Hepatocyte (in vitro differentiated cells): ENCODE data around the gene SCAPER. TPM values are rescaled to one million over a fixed set of nuclear protein-coding genes. Genes with fewer than 3 reads are reported as not detected.
"Not testable (repeated sequence)": the region's sequence is repeated elsewhere in the genome, so short reads cannot be mapped to it uniquely, and the experiment has no call there.

Experiments
- DNase-seq: peaks from one replicate; pipeline ENCODE4 v3.0.0-alpha.2; 2016; ENCODE audit warnings: low spot score
- H2AFZ ChIP-seq: fragments of 200-600 bp; sonication (generic); 2 replicates; pipeline ENCODE4 v1.6.0; 2016; ENCODE audit warnings: antibody characterized with exemption, mild to moderate bottlenecking
- H3K27ac ChIP-seq: fragments of 200-600 bp; sonication (generic); 2 replicates; pipeline ENCODE4 v1.5.1; 2016; ENCODE audit warnings: mild to moderate bottlenecking
- H3K27me3 ChIP-seq: fragments of 200-600 bp; sonication (generic); 2 replicates; pipeline ENCODE4 v1.6.1; 2016
- H3K36me3 ChIP-seq: fragments of 200-600 bp; sonication (generic); replicated peaks from 2 replicates; pipeline ENCODE4 v1.5.1; 2016; ENCODE audit warnings: low read depth; ENCODE audit not compliant: insufficient read depth
- H3K4me1 ChIP-seq: fragments of 200-600 bp; sonication (generic); 2 replicates; pipeline ENCODE4 v1.5.1; 2016; ENCODE audit warnings: mild to moderate bottlenecking, moderate library complexity; ENCODE audit not compliant: insufficient read depth
- H3K4me2 ChIP-seq: fragments of 200-600 bp; sonication (generic); 2 replicates; pipeline ENCODE4 v1.6.0; 2016
- H3K4me3 ChIP-seq: fragments of 200-600 bp; sonication (generic); 2 replicates; pipeline ENCODE4 v1.5.1; 2016; ENCODE audit warnings: mild to moderate bottlenecking
- H3K79me2 ChIP-seq: fragments of 200-600 bp; sonication (generic); 2 replicates; pipeline ENCODE4 v1.6.0; 2017; ENCODE audit warnings: mild to moderate bottlenecking
- H3K9me2 ChIP-seq: fragments of 200-600 bp; sonication (generic); replicated peaks from 2 replicates; pipeline ENCODE4 v1.6.0; 2017; ENCODE audit warnings: mild to moderate bottlenecking; ENCODE audit not compliant: insufficient read depth
- H3K9me3 ChIP-seq: fragments of 200-600 bp; sonication (generic); 2 replicates; pipeline ENCODE4 v1.5.1; 2016; ENCODE audit warnings: low read depth, mild to moderate bottlenecking
- H4K20me1 ChIP-seq: fragments of 200-600 bp; sonication (generic); 2 replicates; pipeline ENCODE4 v1.6.0; 2016; ENCODE audit warnings: mild to moderate bottlenecking; ENCODE audit not compliant: insufficient read depth, poor library complexity, severe bottlenecking
- CTCF ChIP-seq: fragments of 200-600 bp; sonication (generic); IDR thresholded peaks from 2 replicates; pipeline ENCODE4 v1.5.1; 2016; ENCODE audit warnings: antibody characterized with exemption, mild to moderate bottlenecking; ENCODE audit not compliant: poor library complexity
- EZH2 ChIP-seq: fragments of 200-600 bp; sonication (generic); IDR thresholded peaks from 2 replicates; pipeline ENCODE4 v1.6.1; 2016; ENCODE audit warnings: antibody characterized with exemption, mild to moderate bottlenecking, borderline replicate concordance
- EZH2phosphoT487 ChIP-seq: fragments of 200-600 bp; sonication (generic); IDR thresholded peaks from one replicate; pipeline ENCODE4 v1.6.1; 2018; ENCODE audit warnings: antibody characterized with exemption, mild to moderate bottlenecking, low read depth, moderate library complexity; ENCODE audit not compliant: unreplicated experiment, severe bottlenecking
- WGBS: methylation state at CpG from one replicate; pipeline ENCODE4 v1.1.6; 2016; ENCODE audit warnings: low lambda C conversion rate; ENCODE audit errors: missing lambda C conversion rate; 5-methylcytosine and 5-hydroxymethylcytosine counted together
- microRNA-seq: library from miRNA; unstranded; fragments of <30 nt; microRNA quantifications from one replicate; pipeline ENCODE4, GENCODE V29; 2017
- polyA plus RNA-seq: library from polyadenylated mRNA; unstranded; fragments of >200 nt; fragmentation: Nextera tagmentation; extraction: Ambion mirVana; gene quantifications from 2 replicates; pipeline ENCODE4 v1.2.1, GENCODE V29; 2016
- small RNA-seq: library from RNA; depleted of rRNA; stranded (forward); fragments of <200 nt; gene quantifications from one replicate; pipeline ENCODE3, GENCODE V24; 2014
- total RNA-seq: library from RNA; depleted of rRNA; stranded (reverse); fragments of >200 nt; gene quantifications from 2 replicates; pipeline ENCODE4 v1.2.3, GENCODE V29; 2014

Gene SCAPER
- total and polyA plus RNA-seq, 2 experiments from 2014 or later = 20.8 to 27.4 TPM

GRCh38 chr15:76299786-76300185 lies 605.4 kb downstream of the SCAPER start:
- H3K9me3 ChIP-seq = no peaks in the 10 kb centered on the region
- no peaks in the 10 kb centered on the region for H3K4me1 ChIP-seq
- H4K20me1 ChIP-seq = peaks cover 68% of the 10 kb centered on the region
- H2AFZ ChIP-seq = no peak overlapping the region
- DNase-seq = no peak
- H3K79me2 ChIP-seq = peaks cover 95% of the 10 kb centered on the region
- peak overlapping the region; percentile 77 for H3K27ac ChIP-seq
- no peaks in the 10 kb centered on the region for H3K9me2 ChIP-seq
- no peak overlapping the region for H3K4me2 ChIP-seq
- TF ChIP-seq CTCF (no peak), EZH2phosphoT487 (no peak), EZH2 (no peak)
- no peaks in the 10 kb centered on the region for H3K27me3 ChIP-seq
- 69% methylated on average over 1 of the region's 1 CpG for WGBS
- H3K36me3 ChIP-seq = no peaks in the 10 kb centered on the region
- H3K4me3 ChIP-seq = no peak overlapping the region

DNA sequence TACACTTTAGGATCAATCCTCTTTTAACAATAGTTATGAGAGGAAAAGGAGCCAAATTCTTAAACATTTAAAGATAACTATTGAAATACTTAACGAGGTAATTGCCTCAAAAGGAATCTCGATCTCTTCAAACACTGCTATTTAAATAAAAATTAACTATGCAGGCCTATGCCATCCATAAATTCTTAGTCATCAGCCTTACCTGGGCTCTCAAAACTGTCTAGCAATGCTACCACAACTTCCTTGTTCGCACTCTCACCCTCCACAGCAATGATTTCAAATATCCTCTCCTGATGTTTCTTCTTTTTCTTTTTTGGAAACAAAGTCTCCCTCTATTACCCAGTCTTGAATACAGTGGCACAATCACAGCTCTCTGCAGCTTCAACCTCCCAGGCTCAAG lies 606.2 kb downstream of the SCAPER start:
- H3K36me3 ChIP-seq = no peaks in the 10 kb centered on the region
- no peaks in the 10 kb centered on the region for H3K9me2 ChIP-seq
- no peak for TF ChIP-seq EZH2
- TF ChIP-seq CTCF = no peak
- TF ChIP-seq EZH2phosphoT487 = no peak
- peak overlapping the region; percentile 77 for H3K27ac ChIP-seq
- H3K79me2 ChIP-seq = peaks cover 97% of the 10 kb centered on the region
- no peaks in the 10 kb centered on the region for H3K9me3 ChIP-seq
- peak overlapping the region; percentile 48 for H3K4me2 ChIP-seq
- no peaks in the 10 kb centered on the region for H3K27me3 ChIP-seq
- H3K4me3 ChIP-seq = no peak overlapping the region
- peak; percentile 23 for DNase-seq
- H3K4me1 ChIP-seq = no peaks in the 10 kb centered on the region
- H4K20me1 ChIP-seq = peaks cover 70% of the 10 kb centered on the region
- no peak overlapping the region for H2AFZ ChIP-seq
- WGBS = 68% methylated on average over 3 of the region's 3 CpGs

- H3K79me2 ChIP-seq = peaks cover 97% of the 10 kb centered on the region
- H3K4me3 ChIP-seq, H3K9me2 ChIP-seq, H2AFZ ChIP-seq, H3K36me3 ChIP-seq, H3K9me3 ChIP-seq, DNase-seq, H3K4me1 ChIP-seq, H3K4me2 ChIP-seq, H3K27me3 ChIP-seq, H3K27ac ChIP-seq: not testable (repeated sequence)
- H4K20me1 ChIP-seq = peaks cover 61% of the 10 kb centered on the region
- 100% methylated on average over 4 of the region's 4 CpGs for WGBS
Observed at GRCh38 chr15:76297951-76298350, 607.2 kb downstream of the SCAPER start.

Small RNA genes within 50 kb of the gene (microRNA-seq; reads per million reads assigned to microRNA genes)
- not detected for gene MIR3713

Small RNA genes within 50 kb of the gene (small RNA-seq; reads per million reads assigned to genes)
- gene AC090751.1 = not detected
- gene MIR3713 = not detected

Other genes starting within 250 kb of the SCAPER start
- 147 and 153 TPM in 2 replicates for gene RCN2, start 26.4 kb upstream of the SCAPER start, total RNA-seq
- gene RCN2, start 26.4 kb upstream of the SCAPER start, polyA plus RNA-seq = 132 and 144 TPM in 2 replicates
- not detected in 2 replicates for gene PSTPIP1, start 89.8 kb upstream of the SCAPER start, total RNA-seq
- gene PSTPIP1, start 89.8 kb upstream of the SCAPER start, polyA plus RNA-seq = 0.69 TPM in 1 of 2 replicates, not detected in the other
- 514 and 616 TPM in 2 replicates for gene TSPAN3, start 165.8 kb upstream of the SCAPER start, total RNA-seq
- gene TSPAN3, start 165.8 kb upstream of the SCAPER start, polyA plus RNA-seq = 497 and 540 TPM in 2 replicates